Measurements from ENCODE around the gene TTC39A.

The TTC39A gene

GRCh38 chr1:51330331-51331201, at the start of gene TTC39A:
Gene TTC39A, minus strand, starts transcription at chr1:51330562. Its CDS starts 85 bp downstream, at chr1:51330477.
- no peak for DNase-seq

GRCh38 chr1:51378871-51379270, 48.5 kb upstream of the TTC39A start:
- DNase-seq = no peak

- no peak for DNase-seq
Observed at GRCh38 chr1:51373898-51374297, 43.5 kb upstream of the TTC39A start.

- no peak for DNase-seq
Observed at GRCh38 chr1:51372561-51372960, 42.2 kb upstream of the TTC39A start.

- no peak for DNase-seq
Observed at GRCh38 chr1:51369171-51369570, 38.8 kb upstream of the TTC39A start.

- DNase-seq = no peak
Observed at GRCh38 chr1:51365774-51366173, 35.4 kb upstream of the TTC39A start.

- DNase-seq = no peak
Observed at GRCh38 chr1:51359879-51360278, 29.5 kb upstream of the TTC39A start.

GRCh38 chr1:51355382-51355781, 25.0 kb upstream of the TTC39A start:
- DNase-seq = no peak

- DNase-seq = no peak
Observed at GRCh38 chr1:51354416-51354815, 24.1 kb upstream of the TTC39A start.

GRCh38 chr1:51351907-51352306, 21.5 kb upstream of the TTC39A start:
- no peak for DNase-seq

GRCh38 chr1:51349862-51350261, 19.5 kb upstream of the TTC39A start:
- no peak for DNase-seq

- no peak for DNase-seq
Observed at GRCh38 chr1:51348147-51348527, 17.8 kb upstream of the TTC39A start.

GRCh38 chr1:51347398-51348146, 17.2 kb upstream of the TTC39A start:
- no peak for DNase-seq

GRCh38 chr1:51346086-51346942, 16.0 kb upstream of the TTC39A start:
- no peak for DNase-seq

- no peak for DNase-seq
Observed at GRCh38 chr1:51345300-51345687, 14.9 kb upstream of the TTC39A start.

GRCh38 chr1:51344602-51345299, 14.4 kb upstream of the TTC39A start:
- peak; percentile 31 for DNase-seq

GRCh38 chr1:51344276-51344601, 13.9 kb upstream of the TTC39A start:
- DNase-seq = no peak

GRCh38 chr1:51343624-51344023, 13.3 kb upstream of the TTC39A start:
- no peak for DNase-seq

- no peak for DNase-seq
Observed at GRCh38 chr1:51342591-51343206, 12.3 kb upstream of the TTC39A start.

- DNase-seq = no peak
Observed at GRCh38 chr1:51341876-51342496, 11.6 kb upstream of the TTC39A start.

- no peak for DNase-seq
Observed at GRCh38 chr1:51340380-51340779, 10.0 kb upstream of the TTC39A start.

GRCh38 chr1:51336711-51337110, 6.3 kb upstream of the TTC39A start:
- DNase-seq = no peak
